ENCODE data around the gene DYNC2LI1.

DYNC2LI1 gene

DNA sequence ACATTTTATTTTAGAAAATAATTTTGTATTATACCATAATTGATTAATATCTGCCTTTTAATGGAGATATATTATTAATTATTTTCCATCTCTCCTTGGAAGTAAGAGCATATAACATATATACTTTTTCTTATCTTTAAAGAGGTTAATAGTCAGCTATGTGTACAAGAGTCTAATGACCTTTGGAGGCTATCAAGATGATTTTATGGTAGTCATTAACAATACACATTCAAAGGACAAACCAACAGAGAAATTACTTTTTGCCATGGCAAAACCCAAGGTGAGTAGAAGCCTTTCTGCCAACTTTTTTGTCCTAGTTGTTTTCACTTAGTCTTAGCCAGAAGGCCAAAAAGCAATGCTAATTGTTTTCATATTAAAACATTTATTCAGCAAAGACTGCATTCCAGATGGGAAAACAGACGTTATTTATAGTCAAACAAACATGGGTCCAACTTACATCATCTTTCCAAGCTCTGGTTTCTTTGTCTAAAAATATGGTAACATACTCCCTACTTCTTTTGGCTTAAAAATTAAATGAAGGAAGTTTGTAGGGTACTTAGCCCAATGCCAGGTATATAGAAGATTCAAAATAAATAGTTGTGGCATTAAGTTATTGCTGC lies 9.6 kb upstream of the DYNC2LI1 start:
- no peak for DNase-seq

DNA sequence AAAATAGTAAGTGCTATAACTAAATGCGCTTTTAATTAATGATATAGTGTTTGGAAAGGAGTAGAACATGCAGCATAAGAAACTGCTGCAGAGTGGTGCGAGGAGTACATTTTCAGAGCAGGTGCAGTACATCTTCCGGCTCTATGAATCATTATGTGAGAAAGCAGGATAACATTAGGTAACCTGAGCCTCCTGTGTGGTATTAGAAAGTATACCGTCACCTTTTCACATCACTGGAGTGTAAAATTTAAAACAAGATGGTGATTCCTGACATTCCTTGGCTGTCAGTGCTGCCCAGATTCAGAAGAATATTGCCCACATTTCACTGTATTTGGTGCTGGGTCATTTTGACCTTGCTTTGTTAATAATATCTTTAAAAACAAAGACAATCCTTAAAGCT lies 7.8 kb upstream of the DYNC2LI1 start:
- DNase-seq: no peak

DNA sequence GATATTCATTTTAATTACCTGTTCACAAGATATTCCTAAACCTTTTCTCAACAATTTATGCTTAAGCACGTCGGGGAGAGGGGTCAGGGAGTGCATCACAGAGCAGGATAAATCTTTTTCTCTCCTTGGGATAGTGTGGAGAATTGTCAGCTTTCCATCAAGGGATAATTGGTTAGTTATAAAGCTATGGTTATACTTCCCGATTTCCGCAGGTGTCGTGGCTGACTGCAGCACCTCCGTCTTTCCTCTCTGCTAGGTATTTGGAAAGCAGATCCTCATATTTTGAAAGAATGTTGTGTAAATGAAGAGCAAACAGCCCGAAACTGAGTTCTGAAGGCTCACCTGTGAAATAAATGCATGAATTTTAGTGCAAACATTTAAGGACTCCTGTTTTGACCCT lies 778 bp downstream of the DYNC2LI1 start:
- DNase-seq: no peak

- no peak for DNase-seq
These were observed 2.5 kb downstream of the DYNC2LI1 start for GRCh38 chr2:43776324-43776723.

GRCh38 chr2:43777306-43777926 lies 3.6 kb downstream of the DYNC2LI1 start:
- DNase-seq: no peak

GRCh38 chr2:43778233-43778632 lies 4.4 kb downstream of the DYNC2LI1 start:
- no peak for DNase-seq

GRCh38 chr2:43787895-43788294 lies 14.1 kb downstream of the DYNC2LI1 start:
- DNase-seq: no peak

- DNase-seq: no peak
These were observed 14.8 kb downstream of the DYNC2LI1 start for GRCh38 chr2:43788646-43789045.

GRCh38 chr2:43790147-43790546 lies 16.3 kb downstream of the DYNC2LI1 start:
- no peak for DNase-seq

DNA sequence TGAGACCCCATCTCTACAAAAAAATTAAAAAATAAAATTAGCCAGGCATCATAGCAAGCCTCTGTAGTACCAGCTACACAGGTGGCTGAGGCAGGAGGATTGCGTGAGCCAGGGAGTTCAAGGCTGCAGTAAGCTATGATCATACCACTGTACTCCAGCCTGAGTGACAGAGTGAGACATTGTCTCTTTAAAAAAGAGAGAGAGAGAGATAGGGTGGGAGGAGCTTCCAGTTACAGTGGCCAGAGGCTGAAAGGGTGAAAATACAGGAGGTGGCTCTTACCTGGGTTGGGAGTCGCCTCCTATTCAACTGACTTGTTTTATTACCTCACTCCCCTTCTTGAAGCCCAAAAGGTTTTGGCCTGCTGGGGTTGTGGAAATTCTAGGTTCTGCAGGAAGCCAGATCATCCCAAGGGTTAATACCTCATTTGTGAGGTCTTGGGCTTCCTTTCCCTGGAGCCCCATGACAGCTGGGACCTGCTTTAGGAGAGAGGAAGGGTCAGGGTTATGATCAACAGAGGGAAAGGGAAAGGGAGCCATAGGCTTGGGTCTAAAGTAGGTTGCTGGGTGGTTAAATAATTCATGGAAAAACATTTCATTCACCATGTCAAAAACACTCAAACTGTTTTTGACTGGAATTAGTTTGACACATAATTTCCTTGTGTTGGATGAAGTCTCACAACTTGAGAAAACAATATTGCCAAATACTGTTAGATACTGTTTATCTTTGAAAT lies 17.4 kb downstream of the DYNC2LI1 start:
- no peak for DNase-seq

DNA sequence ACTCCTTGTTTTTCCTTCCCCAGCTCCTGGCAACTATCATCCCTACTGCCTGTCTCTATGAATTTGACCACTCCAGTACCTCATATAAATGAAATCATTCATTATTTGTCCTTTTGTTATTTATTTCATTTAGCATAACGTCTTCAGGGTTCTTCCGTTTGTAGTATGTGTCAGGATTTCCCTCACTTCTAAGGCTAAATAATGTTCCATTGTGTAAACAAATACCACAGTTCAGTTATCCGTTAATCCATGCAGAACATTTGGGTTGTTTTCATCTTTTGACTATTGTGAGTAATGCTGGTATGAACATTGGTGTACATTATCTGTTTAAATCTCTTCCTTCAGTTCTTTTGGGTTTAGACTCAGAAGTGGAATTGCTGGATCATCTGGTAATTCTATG lies 18.8 kb downstream of the DYNC2LI1 start:
- DNase-seq: no peak

- no peak for DNase-seq
These were observed 21.1 kb downstream of the DYNC2LI1 start for GRCh38 chr2:43794956-43795355.

- no peak for DNase-seq
These were observed 22.4 kb downstream of the DYNC2LI1 start for GRCh38 chr2:43796206-43796605.

DNA sequence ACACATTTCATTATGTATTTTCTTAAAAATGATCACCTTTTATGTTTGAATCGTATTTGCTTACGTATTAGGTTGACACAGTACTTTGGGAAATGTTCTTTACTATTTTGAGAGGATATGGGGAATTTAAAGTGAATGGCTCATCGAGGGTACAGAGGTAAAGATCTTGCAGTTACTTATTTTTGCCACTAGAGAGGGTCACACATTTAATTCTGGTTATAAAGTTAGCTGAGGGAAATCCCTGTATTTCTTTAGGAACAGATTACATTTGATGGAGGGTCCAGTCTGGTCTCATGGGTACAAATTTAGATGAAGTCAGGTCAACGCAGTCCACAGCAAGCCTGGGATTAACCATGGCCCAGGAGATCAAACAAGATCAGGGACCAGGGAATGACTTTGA lies 24.5 kb downstream of the DYNC2LI1 start:
- no peak for DNase-seq

DNA sequence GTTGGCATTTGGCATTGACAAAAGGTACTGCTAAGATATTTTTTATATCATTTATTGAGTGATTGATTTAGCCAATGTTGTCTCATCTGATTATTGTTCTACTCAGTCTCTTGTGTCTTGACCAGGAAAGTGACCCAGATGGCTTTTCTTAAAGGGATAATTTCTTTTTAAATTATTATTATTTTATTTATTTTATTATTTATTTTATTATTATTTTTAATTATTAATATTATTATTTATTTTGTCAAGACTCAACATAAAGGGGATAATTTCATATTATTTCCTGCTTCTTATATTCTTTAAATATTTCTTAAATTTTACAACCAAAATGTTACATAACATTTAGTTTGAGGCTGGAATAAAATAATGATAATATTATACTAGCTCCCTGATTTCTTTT lies 27.1 kb downstream of the DYNC2LI1 start:
- DNase-seq: no peak

DNA sequence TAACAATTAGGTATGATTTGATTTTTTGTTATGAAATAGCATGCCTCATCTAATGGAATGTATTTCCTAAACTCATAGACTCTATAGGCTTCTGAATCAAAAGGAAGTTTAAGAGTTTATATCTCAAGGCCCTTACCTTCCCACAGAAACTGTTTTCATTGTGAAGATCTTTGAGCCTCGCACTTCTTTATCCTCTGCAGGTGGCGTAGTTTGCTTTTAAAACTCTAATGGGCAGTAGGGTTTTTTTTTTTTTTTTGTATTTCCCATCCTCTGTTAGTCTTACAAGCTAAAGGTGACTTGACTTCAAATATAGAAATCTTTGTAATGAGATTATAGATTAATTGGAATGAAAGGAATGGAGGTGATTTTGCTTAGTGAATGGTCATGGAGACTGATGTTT lies 28.3 kb downstream of the DYNC2LI1 start:
- DNase-seq: no peak

- DNase-seq: no peak
These were observed 29.3 kb downstream of the DYNC2LI1 start for GRCh38 chr2:43803113-43803512.

GRCh38 chr2:43806719-43807031 lies 32.8 kb downstream of the DYNC2LI1 start:
- DNase-seq: no peak

DNA sequence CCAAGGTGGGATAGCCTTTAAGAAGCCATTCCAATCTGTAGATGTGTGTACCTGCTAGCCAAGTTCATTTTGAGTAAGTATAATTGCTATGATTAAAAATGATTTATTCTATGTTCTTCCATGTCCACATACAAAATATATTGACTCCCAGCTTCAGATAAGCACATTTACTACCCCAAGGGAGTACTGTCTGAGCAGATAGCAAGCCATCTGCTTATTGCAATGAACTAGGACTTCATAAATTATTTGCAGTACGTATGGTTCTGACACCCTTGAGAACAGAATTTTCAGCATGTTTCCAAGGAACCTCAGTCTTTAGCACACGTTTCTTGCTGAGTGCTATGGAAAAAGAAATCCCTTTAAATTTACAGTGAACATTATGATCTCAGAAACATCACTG lies 36.6 kb downstream of the DYNC2LI1 start:
- no peak for DNase-seq

DNA sequence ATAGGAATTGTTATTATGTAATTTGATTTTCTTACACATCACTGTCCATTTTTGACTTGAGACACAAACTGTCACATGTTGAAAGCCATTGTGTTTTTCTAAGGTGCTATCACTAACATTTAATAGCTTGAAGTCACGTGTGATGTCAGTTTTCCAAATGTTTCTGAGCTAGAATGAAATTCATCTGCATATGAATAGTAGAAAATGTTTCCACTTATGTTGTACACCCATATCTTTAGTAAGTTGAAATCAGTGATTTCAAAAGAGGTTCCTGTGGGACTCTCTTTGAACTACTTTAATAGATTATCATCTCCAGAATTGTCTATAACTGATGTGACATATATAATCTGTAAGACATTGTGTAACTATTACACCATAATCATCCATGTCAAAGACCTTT lies 37.0 kb downstream of the DYNC2LI1 start:
- DNase-seq: no peak

- no peak for DNase-seq
These were observed 38.2 kb downstream of the DYNC2LI1 start for GRCh38 chr2:43812006-43812405.

GRCh38 chr2:43812947-43813346 lies 39.1 kb downstream of the DYNC2LI1 start:
- no peak for DNase-seq

GRCh38 chr2:43814711-43815110 lies 40.9 kb downstream of the DYNC2LI1 start:
- no peak for DNase-seq

DNA sequence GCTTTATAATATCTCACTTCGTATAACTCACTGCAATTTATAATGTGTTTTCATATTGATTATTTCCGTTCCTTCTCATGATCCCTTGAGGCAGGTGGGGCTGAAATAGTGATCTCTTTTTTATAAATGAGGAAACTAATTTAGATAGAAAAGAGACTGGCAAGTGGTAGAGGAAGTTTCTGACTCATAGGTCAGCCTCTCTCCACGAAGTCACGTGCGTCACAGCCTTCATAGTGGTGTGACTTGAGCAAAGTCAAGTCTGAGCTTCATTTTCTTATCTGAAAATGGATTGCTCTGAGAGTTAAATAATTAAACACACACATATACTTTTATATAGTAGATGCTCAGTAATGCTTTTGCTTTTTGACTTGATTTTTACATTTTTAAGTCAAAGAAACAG lies 44.9 kb downstream of the DYNC2LI1 start:
- DNase-seq: no peak

Measured in NCI-H526 treated with DMSO at 0.1 percent for 48 hours (cell line).